D341Med (cell line): ENCODE measurements around the gene NUAK1.

Source experiments
- DNase-seq: peaks from one replicate; pipeline ENCODE4 v3.0.0; 2012; ENCODE audit warnings: low spot score

NUAK1 gene

GRCh38 chr12:106138633-106139421, at the start of gene NUAK1:
NUAK1 (minus strand) TSS chr12:106138954; CDS start chr12:106138653, 301 bp downstream.
- DNase-seq = peak; percentile 96

DNA sequence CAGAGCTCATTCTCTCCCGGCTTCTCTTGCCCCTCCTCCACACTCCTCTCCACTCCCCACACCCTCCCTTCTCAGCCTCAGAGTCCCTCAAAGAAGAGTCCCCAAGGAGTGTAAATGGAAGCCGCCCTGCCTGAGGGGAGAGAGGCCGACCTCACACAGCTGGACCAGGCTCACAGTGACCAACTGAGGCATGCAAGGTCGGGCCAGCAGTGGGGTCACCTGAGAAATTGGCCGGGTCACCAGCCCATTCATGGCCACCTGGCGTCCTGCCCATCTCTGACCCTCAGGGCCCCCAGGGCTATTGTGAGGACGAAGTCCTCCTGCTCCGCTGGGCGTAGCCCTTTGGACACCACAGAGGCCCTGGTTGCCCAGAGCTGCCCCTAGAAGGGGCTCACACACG, 49.5 kb upstream of the NUAK1 start:
- DNase-seq = no peak

DNA sequence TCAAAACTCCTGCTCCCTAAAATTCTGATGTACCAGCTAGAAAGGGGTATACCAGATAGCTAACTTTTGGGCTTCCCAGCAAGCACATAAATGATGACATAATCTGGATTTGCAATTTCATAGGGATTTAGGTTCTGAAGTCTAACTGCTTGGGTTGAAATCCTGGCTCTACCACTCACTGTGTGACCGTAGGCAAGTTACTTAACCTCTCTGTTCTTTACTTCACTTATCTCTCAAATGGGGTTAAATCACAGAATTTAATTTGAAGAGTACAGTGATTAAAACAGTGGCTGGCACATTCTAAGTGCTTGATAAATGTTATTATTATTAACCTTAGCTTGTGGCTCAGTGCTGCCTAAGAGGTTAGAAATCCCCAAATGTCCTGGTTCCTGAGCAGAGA, 49.1 kb upstream of the NUAK1 start:
- DNase-seq = no peak

DNA sequence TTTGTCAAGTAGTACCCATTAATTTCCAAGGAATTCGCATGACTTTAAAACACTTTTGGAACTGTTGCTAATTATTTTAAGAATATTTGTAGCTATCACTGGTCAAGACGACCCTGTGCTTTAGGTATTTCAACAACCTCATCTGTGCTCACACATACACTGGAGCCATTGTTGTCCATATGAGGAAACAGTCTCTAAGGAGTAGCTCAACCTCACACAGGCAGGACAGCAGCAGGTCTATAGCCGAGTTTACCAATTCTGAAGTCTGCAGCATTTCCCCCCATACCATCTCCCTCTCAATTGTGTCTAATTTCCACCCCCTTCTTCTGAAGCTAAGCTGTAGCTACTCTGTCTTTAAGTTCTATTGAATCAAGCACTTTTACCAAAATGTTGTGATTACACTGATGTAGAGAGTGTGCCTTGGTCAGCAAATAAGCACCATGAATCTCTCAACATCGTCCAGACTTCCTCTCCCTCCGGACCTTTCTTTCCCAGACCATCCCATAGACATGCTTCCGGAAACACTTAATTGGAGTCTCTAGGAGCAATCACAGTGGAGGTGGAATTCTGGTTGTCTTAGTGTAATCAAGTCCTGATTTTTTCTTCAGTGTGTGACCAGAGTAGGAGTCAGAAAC, 48.5 kb upstream of the NUAK1 start:
- DNase-seq = no peak

DNA sequence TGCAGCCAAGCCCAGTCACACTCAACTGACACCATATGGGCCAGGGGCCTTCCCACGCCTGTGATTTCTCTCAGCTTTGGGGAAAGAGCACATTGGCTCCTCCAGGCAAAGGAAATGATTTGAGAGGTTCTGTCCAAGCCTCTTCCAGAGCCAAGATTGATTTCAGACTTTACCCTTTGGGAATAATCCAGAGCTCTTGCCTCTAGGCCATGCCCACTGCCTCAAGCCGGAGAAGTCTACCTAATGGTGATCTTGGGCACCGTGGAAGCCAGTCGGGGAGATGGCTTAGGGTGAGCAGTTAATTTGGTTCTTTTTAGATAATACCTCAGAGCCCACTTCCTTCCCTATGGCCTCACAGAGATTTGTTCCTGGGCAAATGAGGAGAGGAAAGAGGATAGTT, 45.0 kb upstream of the NUAK1 start:
- DNase-seq = no peak

DNA sequence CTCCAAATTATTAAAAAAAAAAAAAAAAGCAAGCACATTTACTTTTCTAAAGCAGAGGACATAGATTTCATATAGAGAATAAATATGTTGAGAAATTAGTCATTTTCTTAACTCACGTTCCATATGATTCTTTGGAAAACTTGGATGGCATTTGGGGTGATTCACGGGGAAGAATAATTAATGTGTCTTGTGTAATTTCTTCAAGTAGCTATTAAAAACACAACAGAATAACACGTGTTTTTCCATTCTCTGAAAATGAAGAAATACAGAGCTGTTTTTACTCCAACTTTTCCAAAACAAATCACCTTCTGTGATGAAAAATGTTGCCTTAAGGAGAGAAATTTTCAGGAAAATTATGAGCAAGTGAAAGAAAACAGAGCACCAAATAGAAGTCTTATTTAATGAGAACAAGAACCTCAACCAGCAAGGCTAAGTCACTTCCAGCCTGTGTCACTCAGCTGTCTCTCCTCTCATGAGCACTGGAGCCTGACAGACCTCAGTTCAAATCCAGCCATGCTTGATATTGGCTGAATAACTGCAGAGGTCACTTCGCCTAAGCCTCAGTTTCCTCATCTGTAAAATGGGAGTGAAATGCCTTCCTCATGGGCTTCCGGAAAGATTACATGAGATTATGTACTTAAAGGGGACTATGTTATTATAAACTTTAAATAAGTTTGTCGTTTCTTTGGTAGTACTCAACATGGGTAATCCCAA, 42.8 kb upstream of the NUAK1 start:
- DNase-seq = no peak

DNA sequence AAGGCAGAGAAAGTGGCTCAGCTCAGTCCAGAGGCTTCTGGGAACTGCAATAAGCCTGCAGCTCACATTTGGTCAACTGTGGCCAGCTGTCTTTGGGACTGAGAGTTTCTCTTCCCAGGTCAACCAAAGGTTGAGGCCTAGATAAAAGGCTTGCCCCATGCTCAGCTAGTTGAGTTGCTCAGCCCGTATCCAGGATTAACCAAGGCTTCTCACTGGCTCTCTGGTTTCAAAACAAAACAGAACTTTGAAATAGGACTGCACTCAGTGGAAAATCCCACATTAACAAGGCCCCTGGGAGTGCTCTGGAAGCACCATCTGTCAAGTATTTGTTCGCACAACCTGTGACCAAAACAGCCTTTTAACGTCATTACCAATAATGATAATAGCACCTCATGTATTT, 40.3 kb upstream of the NUAK1 start:
- DNase-seq = peak; percentile 79

- DNase-seq = no peak
Measured at GRCh38 chr12:106178562-106178961, 39.8 kb upstream of the NUAK1 start.

- no peak for DNase-seq
Measured at GRCh38 chr12:106176560-106176959, 37.8 kb upstream of the NUAK1 start.

- DNase-seq = no peak
Measured at GRCh38 chr12:106174876-106175275, 36.1 kb upstream of the NUAK1 start.

DNA sequence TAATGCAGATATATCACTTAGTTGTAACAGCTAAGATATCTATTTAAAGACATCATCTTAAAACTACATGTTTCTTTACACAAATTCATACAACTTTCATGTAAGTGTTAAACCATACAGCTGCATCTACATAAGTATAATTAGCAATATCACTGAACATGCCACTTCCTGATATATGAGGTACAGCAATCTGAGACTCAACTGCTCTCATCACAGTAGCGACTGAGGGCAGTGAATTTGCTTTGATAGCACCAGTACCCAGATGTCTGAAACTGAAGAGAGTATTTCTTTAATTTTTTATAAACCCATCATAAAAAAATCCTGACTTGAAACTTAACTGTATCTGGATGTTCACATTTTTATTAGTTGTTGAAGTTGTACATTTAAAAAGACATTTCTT, 34.7 kb upstream of the NUAK1 start:
- DNase-seq = no peak

GRCh38 chr12:106171117-106171750, 32.5 kb upstream of the NUAK1 start:
- no peak for DNase-seq

- no peak for DNase-seq
Measured at GRCh38 chr12:106170285-106170684, 31.5 kb upstream of the NUAK1 start.

- DNase-seq = no peak
Measured at GRCh38 chr12:106163712-106164111, 25.0 kb upstream of the NUAK1 start.

DNA sequence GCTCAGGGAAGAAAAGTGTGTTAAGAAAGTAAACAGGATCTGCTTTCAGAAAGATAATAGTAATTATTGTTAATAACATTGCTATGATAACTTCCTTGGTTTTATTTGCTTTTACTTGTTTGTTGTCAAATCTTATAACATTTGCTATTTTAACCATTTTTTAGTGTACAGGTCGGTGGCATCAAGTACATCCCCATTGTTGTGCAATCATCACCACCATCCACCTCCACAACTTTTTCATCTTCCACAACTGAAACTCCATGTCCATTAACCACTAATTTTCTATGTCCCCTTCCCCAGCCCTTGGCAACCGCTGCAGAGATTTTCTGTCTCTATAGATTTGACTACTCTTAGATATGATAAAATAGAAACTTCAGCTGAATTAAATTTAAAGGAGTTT, 22.7 kb upstream of the NUAK1 start:
- no peak for DNase-seq

- no peak for DNase-seq
Measured at GRCh38 chr12:106160915-106161314, 22.2 kb upstream of the NUAK1 start.

DNA sequence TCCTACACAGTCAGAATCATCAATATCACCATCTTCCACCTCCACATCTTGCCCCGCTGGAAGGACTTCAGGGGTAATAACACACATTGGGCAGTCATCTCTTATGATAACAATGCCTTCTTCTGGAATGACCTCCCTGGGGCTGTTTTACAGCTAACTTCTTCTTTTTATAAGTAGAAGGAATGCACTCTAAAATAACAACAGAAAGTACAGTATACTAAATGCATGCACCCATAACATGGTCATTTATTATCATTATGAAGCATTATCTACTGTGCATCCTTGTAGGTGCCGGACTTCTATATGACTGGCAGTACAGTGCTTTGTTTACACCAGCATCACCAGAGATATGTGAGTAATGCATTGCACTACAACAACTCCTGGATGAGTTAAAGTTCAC, 19.0 kb upstream of the NUAK1 start:
- no peak for DNase-seq

- no peak for DNase-seq
Measured at GRCh38 chr12:106154751-106155273, 16.1 kb upstream of the NUAK1 start.

DNA sequence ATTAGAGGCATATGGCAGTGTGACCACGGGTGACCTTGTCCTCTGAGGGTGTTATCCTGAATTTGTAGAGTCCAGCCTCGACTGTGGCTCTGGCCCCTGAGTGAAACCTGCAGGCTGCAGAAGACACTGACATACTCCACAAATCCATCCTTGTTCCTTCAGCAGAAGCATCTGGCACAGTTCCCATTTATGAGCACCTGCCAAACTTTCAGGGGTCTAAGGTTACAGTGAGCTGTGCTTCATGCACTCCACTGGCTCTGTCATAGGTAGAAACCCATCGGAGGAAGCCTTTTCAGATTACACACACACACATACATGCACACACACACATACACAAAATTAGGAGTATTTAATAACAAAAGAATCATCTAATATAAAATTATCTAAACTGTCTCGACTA, 13.6 kb upstream of the NUAK1 start:
- no peak for DNase-seq

GRCh38 chr12:106150555-106150954, 11.8 kb upstream of the NUAK1 start:
- no peak for DNase-seq

- DNase-seq = peak; percentile 63
Measured at GRCh38 chr12:106149096-106149784, 10.5 kb upstream of the NUAK1 start.

DNA sequence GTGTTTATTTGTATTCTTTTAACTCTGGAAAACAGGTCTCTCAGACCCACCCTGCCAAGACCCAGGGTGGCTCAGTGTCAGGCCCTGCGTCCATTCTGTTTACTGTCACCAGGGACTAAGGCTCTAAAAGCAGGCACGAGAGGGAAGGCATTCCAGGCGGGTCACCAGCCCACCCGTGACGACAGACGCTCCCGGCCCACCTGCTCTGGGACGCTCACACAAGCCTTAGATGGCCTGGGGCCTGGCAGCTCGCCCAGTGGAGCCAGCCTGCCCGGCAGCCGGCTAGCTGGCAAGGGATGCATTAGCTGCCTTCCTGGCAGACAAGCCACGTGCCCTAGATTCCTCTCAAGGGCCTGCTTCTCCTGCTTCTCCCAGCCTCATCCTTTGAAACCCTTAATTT, 9.2 kb upstream of the NUAK1 start:
- DNase-seq = no peak
